NB4 (cell line): ENCODE measurements around the gene GLIPR1L2.

ENCODE experiments used
- CTCF ChIP-seq: IDR thresholded peaks from one replicate; pipeline ENCODE4 v1.5.1; 2012; ENCODE audit warnings: low read depth, low read length
- POLR2A ChIP-seq: IDR thresholded peaks from 2 replicates; pipeline ENCODE4 v1.6.1; 2011; ENCODE audit warnings: mild to moderate bottlenecking; ENCODE audit not compliant: insufficient read length; ENCODE audit errors: extremely low read depth

GRCh38 chr12:75404231-75404630, 13.3 kb downstream of the GLIPR1L2 start:
- TF ChIP-seq CTCF: no peak
- TF ChIP-seq POLR2A: no peak
